Type B pancreatic cell (in vitro differentiated cells): Measurements from ENCODE around the gene FRA10AC1. TPM values are rescaled to one million over a fixed set of nuclear protein-coding genes. Genes with fewer than 3 reads are reported as not detected.

ENCODE experiments used
- DNase-seq: peaks from one replicate; pipeline ENCODE4 v3.0.0; 2021; ENCODE audit warnings: mixed read lengths; ENCODE audit not compliant: unreplicated experiment; ENCODE audit errors: extremely low spot score
- H3K27ac Mint-ChIP-seq: 2 replicates; pipeline ENCODE4 v1.8.0; 2021; ENCODE audit warnings: mild to moderate bottlenecking, mixed read lengths
- H3K27me3 Mint-ChIP-seq: 2 replicates; pipeline ENCODE4 v1.8.0; 2021; ENCODE audit warnings: mixed read lengths
- H3K36me3 Mint-ChIP-seq: 2 replicates; pipeline ENCODE4 v1.8.0; 2021; ENCODE audit warnings: mixed read lengths
- H3K4me1 Mint-ChIP-seq: one replicate; pipeline ENCODE4 v1.8.0; 2021; ENCODE audit warnings: mixed read lengths; ENCODE audit not compliant: unreplicated experiment
- H3K4me3 Mint-ChIP-seq: 2 replicates; pipeline ENCODE4 v1.8.0; 2021; ENCODE audit warnings: mild to moderate bottlenecking, mixed read lengths
- H3K9me3 Mint-ChIP-seq: 2 replicates; pipeline ENCODE4 v1.8.0; 2021; ENCODE audit warnings: mixed read lengths
- total RNA-seq: library from RNA; stranded (reverse); gene quantifications from 2 replicates; pipeline ENCODE4 v1.2.1, GENCODE V29; 2021; ENCODE audit warnings: low replicate concordance
- TF ChIP-seq, protein P1 (sequence below): fragments of 200-600 bp; sonication (generic); conservative IDR thresholded peaks from 2 replicates; pipeline ENCODE4 v1.5.0; 2021; ENCODE audit warnings: antibody characterized with exemption, mild to moderate bottlenecking

FRA10AC1 gene
- total RNA-seq, 1 donor from 2014 or later: 15.1 TPM

DNA sequence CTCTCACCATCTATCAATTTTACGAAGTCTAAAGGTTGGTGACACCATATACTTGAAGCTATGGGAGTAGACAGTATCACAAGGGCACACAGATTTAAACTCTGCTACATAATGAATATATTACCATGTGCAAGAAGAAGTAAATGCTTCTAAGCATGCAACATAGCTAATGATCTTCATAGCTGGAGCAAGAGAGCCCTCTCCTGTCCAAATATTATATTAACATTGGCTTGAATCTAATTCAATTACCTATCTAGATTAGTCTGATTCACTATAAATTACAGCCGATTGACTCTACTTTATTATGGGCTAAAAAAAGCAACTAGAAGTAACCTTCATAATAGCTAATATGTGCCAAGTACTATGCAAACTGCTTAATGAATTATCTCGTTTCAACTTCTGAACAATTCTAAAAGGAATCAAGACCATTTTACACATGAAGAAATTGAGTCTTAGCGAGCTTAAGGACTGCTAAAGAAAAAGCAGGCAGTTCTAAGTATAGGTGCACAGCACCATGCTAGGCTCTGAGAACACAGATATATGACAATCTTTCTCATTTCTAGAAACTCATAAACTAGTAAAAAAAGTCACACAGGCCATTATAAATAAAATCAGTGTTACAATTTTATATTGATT, 21.9 kb downstream of the FRA10AC1 start:
- H3K36me3 Mint-ChIP-seq: no peaks in the 10 kb centered on the region
- DNase-seq: no peak
- no peak overlapping the region for H3K4me3 Mint-ChIP-seq
- TF ChIP-seq, protein P1, sequence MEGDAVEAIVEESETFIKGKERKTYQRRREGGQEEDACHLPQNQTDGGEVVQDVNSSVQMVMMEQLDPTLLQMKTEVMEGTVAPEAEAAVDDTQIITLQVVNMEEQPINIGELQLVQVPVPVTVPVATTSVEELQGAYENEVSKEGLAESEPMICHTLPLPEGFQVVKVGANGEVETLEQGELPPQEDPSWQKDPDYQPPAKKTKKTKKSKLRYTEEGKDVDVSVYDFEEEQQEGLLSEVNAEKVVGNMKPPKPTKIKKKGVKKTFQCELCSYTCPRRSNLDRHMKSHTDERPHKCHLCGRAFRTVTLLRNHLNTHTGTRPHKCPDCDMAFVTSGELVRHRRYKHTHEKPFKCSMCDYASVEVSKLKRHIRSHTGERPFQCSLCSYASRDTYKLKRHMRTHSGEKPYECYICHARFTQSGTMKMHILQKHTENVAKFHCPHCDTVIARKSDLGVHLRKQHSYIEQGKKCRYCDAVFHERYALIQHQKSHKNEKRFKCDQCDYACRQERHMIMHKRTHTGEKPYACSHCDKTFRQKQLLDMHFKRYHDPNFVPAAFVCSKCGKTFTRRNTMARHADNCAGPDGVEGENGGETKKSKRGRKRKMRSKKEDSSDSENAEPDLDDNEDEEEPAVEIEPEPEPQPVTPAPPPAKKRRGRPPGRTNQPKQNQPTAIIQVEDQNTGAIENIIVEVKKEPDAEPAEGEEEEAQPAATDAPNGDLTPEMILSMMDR: peak; percentile 78
- H3K9me3 Mint-ChIP-seq: no peaks in the 10 kb centered on the region
- no peaks in the 10 kb centered on the region for H3K4me1 Mint-ChIP-seq
- H3K27ac Mint-ChIP-seq: no peak overlapping the region
- H3K27me3 Mint-ChIP-seq: no peaks in the 10 kb centered on the region

GRCh38 chr10:93678805-93679587, 23.4 kb downstream of the FRA10AC1 start:
- H3K36me3 Mint-ChIP-seq: peaks cover 4% of the 10 kb centered on the region
- H3K27me3 Mint-ChIP-seq: no peaks in the 10 kb centered on the region
- DNase-seq: no peak
- H3K27ac Mint-ChIP-seq: no peak overlapping the region
- H3K9me3 Mint-ChIP-seq: no peaks in the 10 kb centered on the region
- H3K4me3 Mint-ChIP-seq: no peak overlapping the region
- H3K4me1 Mint-ChIP-seq: no peaks in the 10 kb centered on the region
- TF ChIP-seq, protein P1: no peak

DNA sequence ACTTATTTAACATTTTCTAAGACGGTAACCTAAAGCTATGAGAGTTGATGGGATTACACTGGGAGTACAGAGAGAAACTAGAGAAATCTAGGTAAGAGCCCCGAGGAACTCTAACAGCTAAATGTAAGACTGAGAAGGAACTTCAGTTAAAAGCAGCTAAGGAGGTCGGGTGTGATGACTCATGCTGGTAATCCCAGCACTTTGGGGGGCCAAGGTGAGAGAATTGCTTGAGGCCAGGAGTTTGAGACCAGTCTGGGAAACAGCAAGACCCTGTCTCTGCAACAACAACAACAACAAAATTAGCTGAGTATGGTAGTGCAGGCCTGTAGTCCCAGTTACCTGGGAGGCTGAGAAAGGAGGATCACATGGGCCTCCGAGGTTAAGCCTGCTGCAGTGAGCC, 24.0 kb downstream of the FRA10AC1 start:
- no peak for DNase-seq
- Mint-ChIP-seq H3K27ac (no peak overlapping the region), H3K9me3 (no peaks in the 10 kb centered on the region), H3K36me3 (peaks cover 4% of the 10 kb centered on the region), H3K4me3 (no peak overlapping the region), H3K27me3 (no peaks in the 10 kb centered on the region), H3K4me1 (no peaks in the 10 kb centered on the region)
- TF ChIP-seq, protein P1: no peak

DNA sequence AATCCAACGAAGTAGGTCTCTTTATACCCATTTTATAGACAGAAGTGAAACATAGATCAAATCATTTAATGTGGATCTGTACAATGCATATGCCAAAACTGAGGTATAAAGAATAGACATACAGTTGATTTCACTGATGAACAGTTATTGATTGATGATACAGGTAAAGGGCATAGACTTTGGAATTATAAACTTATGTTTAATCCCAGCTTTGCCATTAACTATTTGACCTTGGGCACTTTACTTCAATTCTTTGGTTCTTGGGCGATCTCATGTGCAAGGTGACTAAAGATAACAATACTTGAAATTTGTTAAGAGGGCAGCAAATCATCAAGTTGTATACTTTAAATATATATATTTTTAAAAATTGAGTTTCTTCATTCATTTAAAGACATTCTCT, 28.6 kb downstream of the FRA10AC1 start:
- DNase-seq: no peak
- TF ChIP-seq, protein P1: no peak
- H3K36me3 Mint-ChIP-seq: peaks cover 12% of the 10 kb centered on the region
- no peaks in the 10 kb centered on the region for H3K4me1 Mint-ChIP-seq
- H3K27ac Mint-ChIP-seq: no peak overlapping the region
- H3K9me3 Mint-ChIP-seq: no peaks in the 10 kb centered on the region
- H3K4me3 Mint-ChIP-seq: no peak overlapping the region
- H3K27me3 Mint-ChIP-seq: no peaks in the 10 kb centered on the region

GRCh38 chr10:93672890-93673289, 29.5 kb downstream of the FRA10AC1 start:
- Mint-ChIP-seq H3K36me3 (peaks cover 18% of the 10 kb centered on the region), H3K4me1 (no peaks in the 10 kb centered on the region), H3K9me3 (no peaks in the 10 kb centered on the region), H3K27me3 (no peaks in the 10 kb centered on the region), H3K27ac (no peak overlapping the region), H3K4me3 (no peak overlapping the region)
- no peak for DNase-seq
- TF ChIP-seq, protein P1: no peak
